ENCODE results near the gene PTTG2. TPM values are rescaled to one million over a fixed set of nuclear protein-coding genes. Genes with fewer than 3 reads are reported as not detected.

Gene PTTG2
- total RNA-seq, 1 donor from 2014 or later = not detected

GRCh38 chr4:37976991-37977470, 16.8 kb downstream of the PTTG2 start:
- Histone ChIP-seq H3K27me3 (ENCODE audit: control insufficient read depth, insufficient read depth, low read length) (no peaks in the 10 kb centered on the region), H3K36me3 (ENCODE audit: control insufficient read depth, insufficient read depth, low read length) (no peaks in the 10 kb centered on the region), H3K4me3 (ENCODE audit: low read depth, low read length) (peak overlapping the region; percentile 59)
- FAIRE-seq (no peak), DNase-seq (ENCODE audit: low read depth) (no peak)
- TF ChIP-seq, protein P1, sequence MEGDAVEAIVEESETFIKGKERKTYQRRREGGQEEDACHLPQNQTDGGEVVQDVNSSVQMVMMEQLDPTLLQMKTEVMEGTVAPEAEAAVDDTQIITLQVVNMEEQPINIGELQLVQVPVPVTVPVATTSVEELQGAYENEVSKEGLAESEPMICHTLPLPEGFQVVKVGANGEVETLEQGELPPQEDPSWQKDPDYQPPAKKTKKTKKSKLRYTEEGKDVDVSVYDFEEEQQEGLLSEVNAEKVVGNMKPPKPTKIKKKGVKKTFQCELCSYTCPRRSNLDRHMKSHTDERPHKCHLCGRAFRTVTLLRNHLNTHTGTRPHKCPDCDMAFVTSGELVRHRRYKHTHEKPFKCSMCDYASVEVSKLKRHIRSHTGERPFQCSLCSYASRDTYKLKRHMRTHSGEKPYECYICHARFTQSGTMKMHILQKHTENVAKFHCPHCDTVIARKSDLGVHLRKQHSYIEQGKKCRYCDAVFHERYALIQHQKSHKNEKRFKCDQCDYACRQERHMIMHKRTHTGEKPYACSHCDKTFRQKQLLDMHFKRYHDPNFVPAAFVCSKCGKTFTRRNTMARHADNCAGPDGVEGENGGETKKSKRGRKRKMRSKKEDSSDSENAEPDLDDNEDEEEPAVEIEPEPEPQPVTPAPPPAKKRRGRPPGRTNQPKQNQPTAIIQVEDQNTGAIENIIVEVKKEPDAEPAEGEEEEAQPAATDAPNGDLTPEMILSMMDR (IDR thresholded peaks at IDR 0.05; ENCODE audit: insufficient read depth, low read length, severe bottlenecking) = no peak

DNA sequence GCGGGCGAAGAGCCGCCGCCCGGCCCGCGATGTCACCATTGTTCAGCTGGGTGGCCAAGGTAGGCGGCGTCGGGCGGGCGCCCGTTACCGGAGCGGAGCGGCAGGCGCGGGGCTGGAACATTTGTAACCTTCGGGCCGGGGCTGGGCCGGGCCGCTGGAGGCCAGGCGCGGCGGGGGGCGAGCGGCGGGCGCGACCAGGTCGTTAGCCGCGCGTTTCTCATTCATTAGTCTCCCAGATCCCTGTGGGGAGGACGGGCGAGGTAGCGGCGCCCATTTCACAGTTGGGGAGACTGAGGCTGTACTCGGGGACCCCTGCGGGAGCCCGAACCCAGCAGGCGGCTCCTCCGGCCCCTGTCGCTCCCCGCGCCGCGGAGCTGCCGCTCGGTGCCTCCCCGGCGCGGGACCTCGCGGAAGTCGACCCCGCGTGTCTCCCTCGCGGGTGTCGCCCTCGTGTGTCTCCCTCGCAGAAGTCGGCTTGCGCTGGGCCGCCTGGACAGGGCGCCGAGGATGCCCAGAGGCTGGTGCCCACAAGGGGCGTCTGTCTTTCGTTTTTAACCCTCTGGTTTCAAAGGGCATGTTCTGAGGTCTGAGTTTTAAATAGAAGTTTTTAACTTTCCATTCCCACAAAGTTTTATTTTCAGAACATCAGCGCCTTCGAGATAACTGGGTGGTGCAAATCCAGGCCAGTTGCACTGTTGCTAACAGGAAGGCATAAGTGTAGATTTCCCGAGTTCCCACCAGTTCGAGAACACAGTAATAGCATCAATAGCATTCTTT, 17.5 kb downstream of the PTTG2 start:
- no peaks in the 10 kb centered on the region for H3K27me3 ChIP-seq (ENCODE audit: control insufficient read depth, insufficient read depth, low read length)
- peak overlapping the region; percentile 59 for H3K4me3 ChIP-seq (ENCODE audit: low read depth, low read length)
- no peaks in the 10 kb centered on the region for H3K36me3 ChIP-seq (ENCODE audit: control insufficient read depth, insufficient read depth, low read length)
- TF ChIP-seq, protein P1 (IDR thresholded peaks at IDR 0.05; ENCODE audit: insufficient read depth, low read length, severe bottlenecking) = peak; percentile 65
- FAIRE-seq (no peak), DNase-seq (ENCODE audit: low read depth) (peak; percentile 31)

GRCh38 chr4:37978248-37978924, 18.2 kb downstream of the PTTG2 start:
- FAIRE-seq (no peak), DNase-seq (ENCODE audit: low read depth) (peak; percentile 36)
- TF ChIP-seq, protein P1 (IDR thresholded peaks at IDR 0.05; ENCODE audit: insufficient read depth, low read length, severe bottlenecking) = no peak
- Histone ChIP-seq H3K36me3 (ENCODE audit: control insufficient read depth, insufficient read depth, low read length) (no peaks in the 10 kb centered on the region), H3K4me3 (ENCODE audit: low read depth, low read length) (peak overlapping the region; percentile 59), H3K27me3 (ENCODE audit: control insufficient read depth, insufficient read depth, low read length) (no peaks in the 10 kb centered on the region)

GRCh38 chr4:37980246-37980645, 20.0 kb downstream of the PTTG2 start:
- Histone ChIP-seq H3K27me3 (ENCODE audit: control insufficient read depth, insufficient read depth, low read length) (no peaks in the 10 kb centered on the region), H3K36me3 (ENCODE audit: control insufficient read depth, insufficient read depth, low read length) (no peaks in the 10 kb centered on the region), H3K4me3 (ENCODE audit: low read depth, low read length) (no peak overlapping the region)
- FAIRE-seq = no peak
- no peak for DNase-seq (ENCODE audit: low read depth)
- TF ChIP-seq, protein P1 (IDR thresholded peaks at IDR 0.05; ENCODE audit: insufficient read depth, low read length, severe bottlenecking) = no peak

DNA sequence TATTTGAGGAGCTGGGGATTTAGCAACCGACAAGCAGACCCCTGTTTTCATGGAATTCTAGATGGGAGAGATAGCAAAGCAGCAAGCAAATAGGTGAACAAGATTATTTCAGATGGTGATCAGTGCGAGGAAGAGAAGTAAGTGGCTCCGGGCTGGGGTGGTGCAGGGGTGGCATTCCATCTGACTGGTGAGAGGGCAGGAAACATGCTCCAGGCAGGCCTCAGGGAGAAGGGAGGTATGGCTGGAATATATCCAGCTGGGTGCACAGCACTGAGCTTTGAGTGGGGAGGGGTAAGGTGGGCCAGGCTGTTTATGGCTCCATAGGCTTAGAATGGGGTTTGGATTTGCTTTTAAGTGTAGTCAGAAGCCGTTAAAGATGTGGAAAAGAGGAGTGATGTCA, 21.2 kb downstream of the PTTG2 start:
- Histone ChIP-seq H3K4me3 (ENCODE audit: low read depth, low read length) (no peak overlapping the region), H3K27me3 (ENCODE audit: control insufficient read depth, insufficient read depth, low read length) (no peaks in the 10 kb centered on the region), H3K36me3 (ENCODE audit: control insufficient read depth, insufficient read depth, low read length) (no peaks in the 10 kb centered on the region)
- TF ChIP-seq, protein P1 (IDR thresholded peaks at IDR 0.05; ENCODE audit: insufficient read depth, low read length, severe bottlenecking) = no peak
- no peak for DNase-seq (ENCODE audit: low read depth)
- no peak for FAIRE-seq

All from bronchial epithelial cell (primary cell).